HCT116 (cell line): ENCODE data around the gene HSPG2. TPM values are rescaled to one million over a fixed set of nuclear protein-coding genes. Genes with fewer than 3 reads are reported as not detected.

Source experiments
- ATAC-seq: fragments of 200-7000 bp; cut with Tn5 transposase; 2 replicates; pipeline ENCODE4 v1.9.1; 2020; ENCODE audit warnings: mild to moderate bottlenecking, moderate library complexity
- BruUV-seq: library from RNA; stranded (reverse); fragments of 400-500 nt; replicated peaks from 2 replicates; lab custom pipeline; 2021; lab: Mats Ljungman, UMichigan
- CTCF ChIA-PET: fragments of 300-600 bp; sonication (Branson Sonifier 250); formaldehyde crosslinking; loops from one replicate; lab custom pipeline; 2021; ENCODE audit warnings: antibody characterized with exemption; lab: Charles Lee
- POLR2A ChIA-PET: fragments of 300-600, 350-600 bp; sonication (Branson Sonifier 250); formaldehyde crosslinking; loops from one replicate; lab custom pipeline; 2021; ENCODE audit warnings: antibody characterized with exemption; lab: Charles Lee
- RAD21 ChIA-PET, 2 experiments: fragments of 300-600 bp; sonication (Branson Sonifier 250); formaldehyde crosslinking; loops; one replicate each; lab custom pipeline; 2023; ENCODE audit warnings: low total read pairs in 2 of 2; ENCODE audit not compliant: uncharacterized antibody in 2 of 2, unreplicated experiment in 2 of 2, low non-redundant PET in 1 of 2; lab: Charles Lee
- DNase-seq: peaks from one replicate; pipeline ENCODE4 v3.0.0-alpha.2; 2010; ENCODE audit warnings: low read depth, low spot score
- H2AFZ ChIP-seq: fragments of 200-600 bp; shearing (Covaris generic), sonication (generic); 2 replicates; pipeline ENCODE4 v1.6.1; 2017; ENCODE audit warnings: low read depth, mixed run types, mixed read lengths, antibody characterized with exemption, low read length; ENCODE audit not compliant: poor library complexity, severe bottlenecking
- H3K27ac ChIP-seq: 2 replicates; pipeline ENCODE4 v1.5.1; 2012; ENCODE audit warnings: low read depth, low read length
- H3K27me3 ChIP-seq: fragments of 200-600 bp; sonication (generic); 2 replicates; pipeline ENCODE4 v1.6.1; 2016; ENCODE audit warnings: mixed run types, low read length, mixed read lengths; ENCODE audit not compliant: insufficient read depth
- H3K36me3 ChIP-seq, 2 experiments: fragments of 200-500 bp in 1 of 2; fragments of 200-600 bp in 1 of 2; sonication (Bioruptor generic) in 1 of 2; sonication (generic) in 1 of 2; 2 replicates each; pipeline versions ENCODE4 v1.5.1 to v1.6.1; 2014 to 2016; ENCODE audit warnings: low read length in 2 of 2, inconsistent platforms in 1 of 2, mixed read lengths in 1 of 2, mixed run types in 1 of 2; ENCODE audit not compliant: insufficient read depth in 2 of 2, control insufficient read depth in 1 of 2
- H3K4me1 ChIP-seq, 2 experiments: fragments of 200-600 bp in 1 of 2; sonication (generic) in 1 of 2; 2 replicates each; pipeline versions ENCODE4 v1.5.1 to v1.6.1; 2012 to 2017; ENCODE audit warnings: low read length in 2 of 2, inconsistent platforms in 1 of 2, mild to moderate bottlenecking in 1 of 2, mixed read lengths in 1 of 2, mixed run types in 1 of 2, moderate library complexity in 1 of 2; ENCODE audit not compliant: insufficient read depth in 2 of 2, control insufficient read depth in 1 of 2
- H3K4me2 ChIP-seq: fragments of 200-600 bp; sonication (generic); 2 replicates; pipeline ENCODE4 v1.6.1; 2017; ENCODE audit warnings: mixed run types, low read length, mixed read lengths
- H3K4me3 ChIP-seq, 2 experiments: fragments of 200-600 bp in 1 of 2; sonication (generic) in 1 of 2; replicated peaks in 1 of 2; 2 replicates each; pipeline ENCODE4 v1.5.1; 2011 to 2016; ENCODE audit warnings: low read length in 2 of 2, control low read depth in 1 of 2, low read depth in 1 of 2, mild to moderate bottlenecking in 1 of 2, mixed read lengths in 1 of 2, mixed run types in 1 of 2
- H3K79me2 ChIP-seq: fragments of 200-600 bp; sonication (generic); 2 replicates; pipeline ENCODE4 v1.6.1; 2017; ENCODE audit warnings: mild to moderate bottlenecking, mixed run types, low read length, moderate library complexity, mixed read lengths; ENCODE audit not compliant: insufficient read depth
- H3K9ac ChIP-seq: fragments of 200-600 bp; sonication (generic); 2 replicates; pipeline ENCODE4 v1.6.1; 2016; ENCODE audit warnings: low read length, mixed read lengths
- H3K9me2 ChIP-seq: fragments of 200-600 bp; sonication (generic), shearing (Covaris generic); 2 replicates; pipeline ENCODE4 v1.6.1; 2017; ENCODE audit warnings: mixed run types, mild to moderate bottlenecking, moderate library complexity; ENCODE audit not compliant: insufficient read depth
- H3K9me3 ChIP-seq, 2 experiments: fragments of 200-500 bp in 1 of 2; fragments of 200-600 bp in 1 of 2; sonication (Bioruptor generic) in 1 of 2; sonication (generic) in 1 of 2; 2 replicates each; pipeline ENCODE4 v1.6.1; 2014 to 2017; ENCODE audit warnings: low read length in 2 of 2, mixed read lengths in 2 of 2, inconsistent platforms in 1 of 2, low read depth in 1 of 2, mild to moderate bottlenecking in 1 of 2, mixed run types in 1 of 2, moderate library complexity in 1 of 2; ENCODE audit not compliant: control insufficient read depth in 1 of 2, insufficient read depth in 1 of 2
- H4K20me1 ChIP-seq: fragments of 200-600 bp; sonication (generic), shearing (Covaris generic); 2 replicates; pipeline ENCODE4 v1.6.1; 2017; ENCODE audit warnings: mixed run types, mild to moderate bottlenecking, moderate library complexity; ENCODE audit not compliant: insufficient read depth
- ATF3 ChIP-seq: IDR thresholded peaks from 2 replicates; pipeline ENCODE4 v1.6.1; 2012
- CBX3 ChIP-seq: IDR thresholded peaks from 2 replicates; pipeline ENCODE4 v1.6.1; 2012; ENCODE audit warnings: low read depth
- CEBPB ChIP-seq: IDR thresholded peaks from 2 replicates; pipeline ENCODE4 v1.6.1; 2012; ENCODE audit warnings: low read depth
- EGR1 ChIP-seq: IDR thresholded peaks from 2 replicates; pipeline ENCODE4 v1.6.1; 2012; ENCODE audit warnings: low read depth
- ELF1 ChIP-seq: IDR thresholded peaks from 2 replicates; pipeline ENCODE4 v1.6.1; 2012; ENCODE audit warnings: low read depth, borderline replicate concordance
- EZH2phosphoT487 ChIP-seq: fragments of 200-600 bp; IDR thresholded peaks from 2 replicates; pipeline ENCODE4 v1.6.1; 2018; ENCODE audit warnings: antibody characterized with exemption, borderline replicate concordance
- JUND ChIP-seq: IDR thresholded peaks from 2 replicates; pipeline ENCODE4 v1.6.1; 2012
- MAX ChIP-seq: IDR thresholded peaks from 2 replicates; pipeline ENCODE4 v1.6.1; 2012
- POLR2AphosphoS5 ChIP-seq: IDR thresholded peaks from 2 replicates; pipeline ENCODE4 v1.6.1; 2011; ENCODE audit warnings: mild to moderate bottlenecking, low read depth, low read length, moderate library complexity
- RAD21 ChIP-seq: IDR thresholded peaks from 2 replicates; pipeline ENCODE4 v1.6.1; 2012; ENCODE audit warnings: low read depth, mild to moderate bottlenecking
- SIN3A ChIP-seq: IDR thresholded peaks from 2 replicates; pipeline ENCODE4 v1.6.1; 2012; ENCODE audit warnings: low read depth
- SP1 ChIP-seq: IDR thresholded peaks from 2 replicates; pipeline ENCODE4 v1.6.1; 2012; ENCODE audit warnings: low read depth
- SRF ChIP-seq: IDR thresholded peaks from 2 replicates; pipeline ENCODE4 v1.6.1; 2012; ENCODE audit warnings: low read depth
- TCF7L2 ChIP-seq: IDR thresholded peaks from 2 replicates; pipeline ENCODE4 v1.7.0; 2011; ENCODE audit warnings: borderline replicate concordance, inconsistent platforms; ENCODE audit not compliant: insufficient read depth, insufficient read length; ENCODE audit errors: extremely low read depth
- ZFX ChIP-seq: fragments of 450-650 bp; IDR thresholded peaks from 2 replicates; pipeline ENCODE4 v1.6.1; 2017
- ZNF274 ChIP-seq: fragments of 200-500 bp; sonication (Bioruptor generic); IDR thresholded peaks from 2 replicates; pipeline ENCODE4 v1.6.1; 2014; ENCODE audit warnings: mild to moderate bottlenecking, low read depth, low read length, inconsistent platforms
- intact Hi-C: fragments of 100-400 bp; cut with micrococcal nuclease; formaldehyde crosslinking; loops from 2 replicates; pipeline ENCODE4 v1.10.0; 2022
- total RNA-seq: library from RNA; stranded (reverse); gene quantifications from one replicate; pipeline ENCODE4 v1.2.1, GENCODE V29; 2021; ENCODE audit not compliant: unreplicated experiment
- TF ChIP-seq, protein P1 (sequence below): IDR thresholded peaks from 2 replicates; pipeline ENCODE4 v1.6.1; 2012; ENCODE audit warnings: low read depth
- TF ChIP-seq, protein P2 (sequence below), 3 experiments: fragments of 200-600 bp in 1 of 3; sonication (generic) in 1 of 3; IDR thresholded peaks in 2 of 3; conservative IDR thresholded peaks in 1 of 3; 2 replicates each; pipeline ENCODE4 v1.5.1; 2012 to 2017; ENCODE audit warnings: low read depth in 2 of 3, low read length in 2 of 3, antibody characterized with exemption in 1 of 3, borderline replicate concordance in 1 of 3, control low read depth in 1 of 3, mild to moderate bottlenecking in 1 of 3, mixed read lengths in 1 of 3, mixed run types in 1 of 3, moderate library complexity in 1 of 3; ENCODE audit not compliant: insufficient read depth in 1 of 3
- TF ChIP-seq, protein P3 (sequence below): IDR thresholded peaks from 2 replicates; pipeline ENCODE4 v1.6.1; 2011; ENCODE audit warnings: mild to moderate bottlenecking, low read length, moderate library complexity; ENCODE audit not compliant: insufficient replicate concordance; ENCODE audit errors: extremely low read depth

HSPG2 gene
- total RNA-seq, 1 experiment from 2014 or later: 55.7 TPM

DNA sequence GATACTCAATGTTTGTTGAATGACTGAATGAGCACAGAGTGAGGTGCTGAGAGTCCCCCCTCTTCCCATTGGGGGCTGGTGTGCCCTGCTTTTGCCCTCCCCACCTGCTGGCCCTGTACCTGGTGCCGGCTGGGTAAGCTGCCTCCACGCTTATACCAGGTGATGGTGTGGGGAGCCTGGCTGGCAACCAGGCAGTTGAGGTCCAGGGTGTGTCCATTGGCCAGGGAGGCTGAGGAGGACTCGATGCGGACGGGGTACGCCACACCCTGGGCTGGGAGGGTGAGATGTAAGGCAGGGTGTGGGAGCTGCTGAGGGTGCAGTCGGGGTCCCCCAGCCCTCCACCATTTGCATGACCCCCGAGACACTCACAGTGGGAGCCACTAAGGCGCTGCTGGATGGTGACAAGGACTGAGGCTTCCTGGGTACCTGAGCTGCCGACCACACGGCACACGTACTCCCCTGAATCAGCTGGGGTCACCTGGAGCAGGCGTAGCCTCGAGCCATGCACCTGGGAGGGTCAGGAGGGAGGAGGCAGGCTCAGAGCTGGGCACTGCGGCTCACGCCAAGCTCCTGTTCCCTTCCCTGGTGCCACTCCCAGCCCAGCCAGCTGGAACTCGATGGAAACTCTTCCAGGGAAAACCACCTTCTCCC is 88.5 kb downstream of the HSPG2 start:
- no peaks in the 10 kb centered on the region for H4K20me1 ChIP-seq
- H3K4me1 ChIP-seq: no peaks in the 10 kb centered on the region
- no peak for ATAC-seq
- H3K27me3 ChIP-seq: no peaks in the 10 kb centered on the region
- ChIA-PET RAD21 (no interaction called here), CTCF (no interaction called here), POLR2A (no interaction called here)
- no peaks in the 10 kb centered on the region for H3K79me2 ChIP-seq
- DNase-seq: no peak
- BruUV-seq: no TSS peak
- no peak overlapping the region for H3K4me2 ChIP-seq
- H3K9me3 ChIP-seq: no peaks in the 10 kb centered on the region
- TF ChIP-seq EZH2phosphoT487 (no peak), SP1 (no peak), POLR2AphosphoS5 (no peak), EGR1 (no peak), CEBPB (no peak), ZFX (no peak), TCF7L2 (no peak), JUND (no peak), CBX3 (no peak), MAX (no peak), ZNF274 (no peak), SRF (no peak), SIN3A (no peak), ELF1 (no peak), ATF3 (no peak), RAD21 (no peak)
- TF ChIP-seq, protein P1, sequence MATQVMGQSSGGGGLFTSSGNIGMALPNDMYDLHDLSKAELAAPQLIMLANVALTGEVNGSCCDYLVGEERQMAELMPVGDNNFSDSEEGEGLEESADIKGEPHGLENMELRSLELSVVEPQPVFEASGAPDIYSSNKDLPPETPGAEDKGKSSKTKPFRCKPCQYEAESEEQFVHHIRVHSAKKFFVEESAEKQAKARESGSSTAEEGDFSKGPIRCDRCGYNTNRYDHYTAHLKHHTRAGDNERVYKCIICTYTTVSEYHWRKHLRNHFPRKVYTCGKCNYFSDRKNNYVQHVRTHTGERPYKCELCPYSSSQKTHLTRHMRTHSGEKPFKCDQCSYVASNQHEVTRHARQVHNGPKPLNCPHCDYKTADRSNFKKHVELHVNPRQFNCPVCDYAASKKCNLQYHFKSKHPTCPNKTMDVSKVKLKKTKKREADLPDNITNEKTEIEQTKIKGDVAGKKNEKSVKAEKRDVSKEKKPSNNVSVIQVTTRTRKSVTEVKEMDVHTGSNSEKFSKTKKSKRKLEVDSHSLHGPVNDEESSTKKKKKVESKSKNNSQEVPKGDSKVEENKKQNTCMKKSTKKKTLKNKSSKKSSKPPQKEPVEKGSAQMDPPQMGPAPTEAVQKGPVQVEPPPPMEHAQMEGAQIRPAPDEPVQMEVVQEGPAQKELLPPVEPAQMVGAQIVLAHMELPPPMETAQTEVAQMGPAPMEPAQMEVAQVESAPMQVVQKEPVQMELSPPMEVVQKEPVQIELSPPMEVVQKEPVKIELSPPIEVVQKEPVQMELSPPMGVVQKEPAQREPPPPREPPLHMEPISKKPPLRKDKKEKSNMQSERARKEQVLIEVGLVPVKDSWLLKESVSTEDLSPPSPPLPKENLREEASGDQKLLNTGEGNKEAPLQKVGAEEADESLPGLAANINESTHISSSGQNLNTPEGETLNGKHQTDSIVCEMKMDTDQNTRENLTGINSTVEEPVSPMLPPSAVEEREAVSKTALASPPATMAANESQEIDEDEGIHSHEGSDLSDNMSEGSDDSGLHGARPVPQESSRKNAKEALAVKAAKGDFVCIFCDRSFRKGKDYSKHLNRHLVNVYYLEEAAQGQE: no peak
- TF ChIP-seq, protein P2, sequence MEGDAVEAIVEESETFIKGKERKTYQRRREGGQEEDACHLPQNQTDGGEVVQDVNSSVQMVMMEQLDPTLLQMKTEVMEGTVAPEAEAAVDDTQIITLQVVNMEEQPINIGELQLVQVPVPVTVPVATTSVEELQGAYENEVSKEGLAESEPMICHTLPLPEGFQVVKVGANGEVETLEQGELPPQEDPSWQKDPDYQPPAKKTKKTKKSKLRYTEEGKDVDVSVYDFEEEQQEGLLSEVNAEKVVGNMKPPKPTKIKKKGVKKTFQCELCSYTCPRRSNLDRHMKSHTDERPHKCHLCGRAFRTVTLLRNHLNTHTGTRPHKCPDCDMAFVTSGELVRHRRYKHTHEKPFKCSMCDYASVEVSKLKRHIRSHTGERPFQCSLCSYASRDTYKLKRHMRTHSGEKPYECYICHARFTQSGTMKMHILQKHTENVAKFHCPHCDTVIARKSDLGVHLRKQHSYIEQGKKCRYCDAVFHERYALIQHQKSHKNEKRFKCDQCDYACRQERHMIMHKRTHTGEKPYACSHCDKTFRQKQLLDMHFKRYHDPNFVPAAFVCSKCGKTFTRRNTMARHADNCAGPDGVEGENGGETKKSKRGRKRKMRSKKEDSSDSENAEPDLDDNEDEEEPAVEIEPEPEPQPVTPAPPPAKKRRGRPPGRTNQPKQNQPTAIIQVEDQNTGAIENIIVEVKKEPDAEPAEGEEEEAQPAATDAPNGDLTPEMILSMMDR (IDR thresholded peaks at IDR 0.05 in 2 of 3, conservative IDR thresholded peaks at IDR 0.05 in 1 of 3; ENCODE audit: borderline replicate concordance in 1 of 3, insufficient read depth in 1 of 3, low read depth in 2 of 3, low read length in 2 of 3): no peak
- TF ChIP-seq, protein P3, sequence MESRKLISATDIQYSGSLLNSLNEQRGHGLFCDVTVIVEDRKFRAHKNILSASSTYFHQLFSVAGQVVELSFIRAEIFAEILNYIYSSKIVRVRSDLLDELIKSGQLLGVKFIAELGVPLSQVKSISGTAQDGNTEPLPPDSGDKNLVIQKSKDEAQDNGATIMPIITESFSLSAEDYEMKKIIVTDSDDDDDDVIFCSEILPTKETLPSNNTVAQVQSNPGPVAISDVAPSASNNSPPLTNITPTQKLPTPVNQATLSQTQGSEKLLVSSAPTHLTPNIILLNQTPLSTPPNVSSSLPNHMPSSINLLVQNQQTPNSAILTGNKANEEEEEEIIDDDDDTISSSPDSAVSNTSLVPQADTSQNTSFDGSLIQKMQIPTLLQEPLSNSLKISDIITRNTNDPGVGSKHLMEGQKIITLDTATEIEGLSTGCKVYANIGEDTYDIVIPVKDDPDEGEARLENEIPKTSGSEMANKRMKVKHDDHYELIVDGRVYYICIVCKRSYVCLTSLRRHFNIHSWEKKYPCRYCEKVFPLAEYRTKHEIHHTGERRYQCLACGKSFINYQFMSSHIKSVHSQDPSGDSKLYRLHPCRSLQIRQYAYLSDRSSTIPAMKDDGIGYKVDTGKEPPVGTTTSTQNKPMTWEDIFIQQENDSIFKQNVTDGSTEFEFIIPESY: no peak
- no peaks in the 10 kb centered on the region for H3K36me3 ChIP-seq
- intact Hi-C loops: no loop called here
- no peaks in the 10 kb centered on the region for H3K9me2 ChIP-seq
- H3K27ac ChIP-seq: no peak overlapping the region
- H2AFZ ChIP-seq: no peak overlapping the region
- no peak overlapping the region for H3K4me3 ChIP-seq
- H3K9ac ChIP-seq: no peak overlapping the region
